NOMO-1 treated with DMSO at 0.1 percent for 48 hours (cell line): ENCODE measurements around the gene TNC.

Experiments
- DNase-seq: peaks from one replicate; lab custom pipeline; 2025; ENCODE audit not compliant: unreplicated experiment; lab: John Stamatoyannopoulos, UW

Gene TNC

GRCh38 chr9:115015018-115015635 is 102.8 kb downstream of the TNC start:
- DNase-seq: no peak

- DNase-seq: no peak
These were observed 103.5 kb downstream of the TNC start for GRCh38 chr9:115014438-115014837.

GRCh38 chr9:115013998-115014397 is 104.0 kb downstream of the TNC start:
- peak; percentile 63 for DNase-seq

- DNase-seq: no peak
These were observed 105.5 kb downstream of the TNC start for GRCh38 chr9:115012486-115012885.

DNA sequence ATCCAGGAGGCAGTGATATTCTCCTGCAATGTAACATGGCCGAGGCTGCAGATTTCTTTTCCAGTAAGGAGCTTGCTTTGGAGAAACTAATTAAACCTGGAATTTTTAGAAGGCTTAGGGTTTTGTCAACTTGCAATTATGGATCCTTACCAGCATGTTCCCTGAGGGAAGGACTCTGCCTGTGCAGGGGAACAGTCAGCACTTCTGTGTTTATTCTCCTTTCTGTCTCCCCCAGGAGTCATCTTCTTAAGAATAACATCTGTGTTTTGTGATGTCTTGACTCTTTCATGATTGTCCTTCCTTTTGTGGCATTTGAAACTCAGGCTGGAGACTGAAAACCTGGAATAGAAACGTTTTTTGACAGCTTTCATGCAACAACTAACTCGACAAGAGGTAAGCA is 107.1 kb downstream of the TNC start:
- no peak for DNase-seq

- peak; percentile 13 for DNase-seq
These were observed 109.3 kb downstream of the TNC start for GRCh38 chr9:115008536-115009270.

DNA sequence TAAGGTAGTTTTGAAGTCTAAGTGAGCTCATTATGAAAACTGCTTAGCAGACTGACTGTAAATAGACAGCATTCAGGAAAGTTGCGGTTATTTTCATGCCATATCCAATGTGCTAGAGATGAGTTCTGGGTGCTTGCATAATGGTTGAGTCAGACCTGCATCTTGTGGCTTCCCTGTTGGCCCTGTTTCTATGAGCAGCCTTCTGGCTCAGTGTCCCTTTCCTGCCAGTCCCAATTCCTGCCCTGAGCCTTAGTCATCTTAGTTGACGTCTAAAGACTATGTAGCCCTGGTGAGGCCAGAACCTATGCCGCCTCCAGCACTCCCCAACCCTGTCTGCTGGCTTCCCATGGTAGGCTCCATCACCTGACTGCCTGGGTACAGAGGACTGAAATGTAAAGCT is 111.3 kb downstream of the TNC start:
- DNase-seq: peak; percentile 47

- no peak for DNase-seq
These were observed 112.6 kb downstream of the TNC start for GRCh38 chr9:115005322-115005721.

- no peak for DNase-seq
These were observed 113.4 kb downstream of the TNC start for GRCh38 chr9:115004545-115004944.

GRCh38 chr9:115002371-115003120 is 115.4 kb downstream of the TNC start:
- DNase-seq: no peak

DNA sequence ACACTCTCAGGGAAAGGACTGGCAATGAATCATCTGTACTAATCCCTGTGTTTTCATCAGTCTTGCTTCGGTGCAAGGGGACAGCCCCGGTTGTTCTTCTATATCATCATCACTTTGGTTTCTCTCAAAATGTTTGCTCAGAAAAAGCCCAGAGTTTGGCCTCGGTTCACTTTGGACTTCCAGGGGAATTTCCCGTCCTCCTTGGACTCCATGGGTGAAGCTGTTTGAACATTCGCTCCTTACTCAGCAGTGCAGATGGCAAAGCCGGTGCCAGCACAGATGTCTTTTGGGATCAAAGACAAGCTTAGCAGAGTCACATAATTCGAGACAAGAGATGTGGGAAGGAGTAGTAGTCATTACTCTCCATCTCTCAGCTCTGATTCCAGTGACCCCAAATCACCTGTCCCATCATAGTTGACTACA is 117.7 kb downstream of the TNC start:
- no peak for DNase-seq

DNA sequence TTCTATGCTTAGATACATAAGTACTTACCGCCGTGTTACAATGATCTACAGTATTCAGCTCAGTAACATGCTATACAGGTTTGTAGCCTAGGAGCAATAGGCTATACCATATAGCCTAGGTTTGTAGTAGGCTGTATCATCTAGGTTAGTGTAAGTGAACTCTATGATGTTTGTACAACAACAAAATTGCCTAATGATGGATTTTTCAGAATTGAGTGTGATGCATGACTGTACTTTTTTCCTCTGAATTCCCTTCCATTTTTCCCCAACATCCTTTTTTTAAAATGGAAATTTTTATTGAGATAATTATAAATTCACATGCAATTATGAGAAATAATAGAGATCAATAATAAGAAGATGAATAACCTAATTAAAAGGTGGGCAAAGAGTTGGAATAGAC is 119.6 kb downstream of the TNC start:
- no peak for DNase-seq

- DNase-seq: peak; percentile 98
These were observed 122.2 kb downstream of the TNC start for GRCh38 chr9:114995681-114996221.

DNA sequence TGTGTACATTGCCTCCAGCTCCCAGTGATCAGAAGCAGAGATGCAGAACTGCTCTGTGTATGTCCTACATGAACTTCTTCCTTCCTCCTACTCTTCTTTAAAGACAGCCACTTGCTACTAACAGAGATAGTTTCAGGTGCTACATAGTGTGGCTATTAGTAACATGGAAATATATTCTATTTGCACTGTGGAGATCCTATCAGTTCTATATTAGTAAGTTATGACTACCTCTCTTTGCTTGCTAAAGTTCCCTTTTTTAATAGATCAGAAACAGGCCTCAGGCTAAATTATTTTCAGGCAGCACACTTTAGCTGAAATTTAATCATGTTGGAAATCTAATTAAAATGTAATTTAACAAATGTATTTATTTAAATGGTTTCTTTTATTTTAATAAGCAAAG is 123.2 kb downstream of the TNC start:
- DNase-seq: peak; percentile 27

DNA sequence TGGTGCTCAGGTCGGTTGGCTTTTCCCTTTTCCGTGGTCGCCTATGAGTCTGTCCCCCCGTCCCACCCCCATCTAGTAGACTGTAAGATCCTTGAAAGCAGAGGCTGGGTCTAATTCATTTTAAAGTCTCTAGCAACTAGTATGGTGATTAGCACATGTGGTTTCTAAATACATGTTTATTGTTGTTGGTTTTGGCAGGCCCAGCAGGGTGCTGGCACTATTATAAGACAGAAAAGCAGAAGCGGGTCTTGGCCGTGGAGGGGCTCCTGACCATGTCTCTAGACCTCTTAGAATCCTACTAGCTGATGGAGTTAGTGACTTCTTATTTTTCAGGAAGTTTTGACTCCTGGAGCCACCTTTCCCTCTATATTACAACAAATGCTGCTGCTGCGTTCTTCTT is 126.1 kb downstream of the TNC start:
- DNase-seq: peak; percentile 22

DNA sequence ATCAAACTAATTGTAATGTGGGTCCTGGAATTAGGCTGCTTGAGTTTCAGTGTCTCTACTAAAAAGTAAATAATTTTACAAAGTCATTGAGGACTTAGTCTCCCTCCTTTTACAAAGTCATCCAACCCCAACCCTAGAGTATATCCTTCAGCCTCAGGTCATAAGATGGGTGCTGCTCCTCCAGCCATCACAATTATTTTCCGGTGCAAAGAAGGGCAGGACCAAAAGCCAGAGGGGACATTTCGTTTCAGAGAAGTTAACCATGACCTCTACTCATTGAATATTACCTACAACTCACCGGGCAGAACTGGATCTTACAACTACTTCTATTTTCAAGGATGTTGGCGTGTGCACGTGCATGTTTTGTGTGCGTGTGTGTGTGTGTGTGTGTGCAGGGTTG is 127.1 kb downstream of the TNC start:
- no peak for DNase-seq

GRCh38 chr9:114989600-114990410 is 128.2 kb downstream of the TNC start:
- DNase-seq: no peak

GRCh38 chr9:114988962-114989599 is 128.9 kb downstream of the TNC start:
- peak; percentile 93 for DNase-seq

DNA sequence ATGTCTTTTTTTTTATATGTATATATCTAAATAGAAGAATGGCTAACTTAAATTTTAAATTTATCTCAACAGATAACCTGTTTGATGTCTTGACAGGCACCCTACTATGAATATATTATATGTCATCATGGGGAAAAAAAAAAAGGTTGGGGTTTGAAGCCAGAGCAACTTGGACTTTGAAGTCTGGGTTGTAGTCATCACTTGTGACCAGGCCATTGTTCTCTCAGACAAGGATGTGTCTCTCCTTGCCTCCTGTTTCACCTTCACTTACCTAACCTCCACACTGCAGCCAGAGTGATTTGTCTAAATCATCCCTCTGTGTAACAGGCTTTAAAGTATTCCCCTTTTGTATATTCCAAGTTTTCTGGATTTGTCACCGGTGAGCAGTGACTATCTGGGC is 130.8 kb downstream of the TNC start:
- no peak for DNase-seq

DNA sequence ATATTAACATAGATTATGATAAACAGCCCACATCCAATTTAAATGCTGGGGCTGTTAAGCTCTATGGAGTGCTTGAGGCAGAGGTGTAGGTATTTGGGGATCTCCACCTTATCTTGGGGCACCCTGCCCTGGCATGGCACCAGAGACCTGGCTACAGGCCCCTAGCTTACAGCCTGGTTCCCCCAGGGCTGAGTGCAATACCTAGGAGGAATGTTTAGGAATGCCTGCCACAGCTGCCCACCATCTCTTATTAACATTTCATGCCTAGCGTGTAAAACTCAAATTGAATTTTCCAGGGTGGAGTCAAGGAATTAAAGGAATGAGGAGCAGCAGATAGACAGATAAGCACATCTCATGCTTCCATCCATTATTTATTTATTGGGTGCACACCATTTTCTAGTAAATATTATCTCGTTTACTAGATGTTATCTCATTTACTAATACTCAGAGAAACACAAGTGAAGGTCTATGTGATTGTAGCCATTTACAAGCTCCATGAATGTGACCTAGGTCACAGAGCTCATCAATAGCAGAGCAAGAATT is 131.9 kb downstream of the TNC start:
- no peak for DNase-seq
